K562 (cell line): ENCODE data around the gene LAMA1. TPM values are rescaled to one million over a fixed set of nuclear protein-coding genes. Genes with fewer than 3 reads are reported as not detected.

Experiments used
- ATAC-seq: fragments of 200-7000 bp; cut with Tn5 transposase; 3 replicates; pipeline ENCODE4 v1.9.1; 2020; ENCODE audit warnings: moderate library complexity
- BruUV-seq: library from RNA; stranded (reverse); fragments of 400-500 nt; replicated peaks from 2 replicates; lab custom pipeline; 2021; lab: Mats Ljungman, UMichigan
- CTCF ChIA-PET: fragments of 300-600 bp; formaldehyde crosslinking; extraction: SDS; loops from one replicate; lab custom pipeline; 2021; ENCODE audit warnings: low intra/inter-chr PET ratio; lab: Yijun Ruan, JAX
- POLR2A ChIA-PET: fragments of 300-600, 350-650 bp; sonication (Branson Sonifier 250); formaldehyde crosslinking; extraction: SDS; loops from one replicate; lab custom pipeline; 2021; ENCODE audit warnings: antibody characterized with exemption, inconsistent platforms; lab: Yijun Ruan, JAX
- DNase-seq, 4 experiments: peaks; one replicate each; pipeline versions ENCODE4 v3.0.0 to v3.0.0-alpha.2; 2011 to 2018; ENCODE audit warnings: low spot score in 3 of 4, mixed read lengths in 3 of 4; ENCODE audit errors: extremely low read depth in 1 of 4
- FAIRE-seq: peaks from 2 replicates; lab custom pipeline; 2011; peaks lifted over from hg19 to GRCh38; lab: Jason Lieb, UNC
- H2AFZ ChIP-seq: 2 replicates; pipeline ENCODE4 v1.6.0; 2011; ENCODE audit warnings: low read depth, low read length, control low read depth, inconsistent platforms
- H3K27ac ChIP-seq: fragments of 200-600 bp; 3 replicates; pipeline ENCODE4 v1.8.0; 2011; ENCODE audit warnings: low read depth, mild to moderate bottlenecking, control low read depth, inconsistent platforms, low read length, moderate library complexity, mixed read lengths; ENCODE audit errors: extremely low read depth
- H3K27me3 ChIP-seq, 2 experiments: fragments of 300-600 bp in 1 of 2; 2 replicates in 1 of 2; 3 replicates in 1 of 2; pipeline versions ENCODE4 v1.6.0 to v1.8.0; 2011; ENCODE audit warnings: inconsistent platforms in 2 of 2, low read length in 2 of 2, mild to moderate bottlenecking in 1 of 2, mixed read lengths in 1 of 2, moderate library complexity in 1 of 2; ENCODE audit not compliant: control insufficient read depth in 2 of 2, insufficient read depth in 2 of 2
- H3K36me3 ChIP-seq: fragments of 300-600 bp; 3 replicates; pipeline ENCODE4 v1.8.0; 2011; ENCODE audit warnings: mild to moderate bottlenecking, low read length, inconsistent platforms; ENCODE audit not compliant: control insufficient read depth, insufficient read depth
- H3K4me1 ChIP-seq, 2 experiments: fragments of 200-600 bp in 1 of 2; replicated peaks in 1 of 2; 2 replicates in 1 of 2; 3 replicates in 1 of 2; pipeline versions ENCODE4 v1.5.1 to v1.8.0; 2011; ENCODE audit warnings: inconsistent platforms in 2 of 2, low read length in 2 of 2, mild to moderate bottlenecking in 1 of 2, mixed read lengths in 1 of 2, moderate library complexity in 1 of 2; ENCODE audit not compliant: control insufficient read depth in 2 of 2, insufficient read depth in 2 of 2
- H3K4me2 ChIP-seq: 2 replicates; pipeline ENCODE4 v1.6.1; 2011; ENCODE audit warnings: low read length, control low read depth, inconsistent platforms, mixed read lengths; ENCODE audit not compliant: insufficient read depth
- H3K4me3 ChIP-seq: fragments of 200-600 bp; sonication (generic), shearing (Covaris generic); 2 replicates; pipeline ENCODE4 v1.5.1; 2016; ENCODE audit warnings: control low read depth, inconsistent platforms
- H3K79me2 ChIP-seq: fragments of 200-600 bp; 3 replicates; pipeline ENCODE4 v1.8.0; 2011; ENCODE audit warnings: low read length, inconsistent platforms; ENCODE audit not compliant: control insufficient read depth, insufficient read depth
- H3K9ac ChIP-seq, 2 experiments: 2 replicates each; pipeline versions ENCODE4 v1.6.0 to v1.6.1; 2011; ENCODE audit warnings: low read depth in 2 of 2, low read length in 2 of 2, control low read depth in 1 of 2, inconsistent platforms in 1 of 2, mild to moderate bottlenecking in 1 of 2, mixed read lengths in 1 of 2; ENCODE audit not compliant: insufficient read depth in 1 of 2
- H3K9me1 ChIP-seq: one replicate; pipeline ENCODE4 v1.6.0; 2011; ENCODE audit warnings: inconsistent platforms, mild to moderate bottlenecking, low read length, moderate library complexity; ENCODE audit not compliant: control insufficient read depth, insufficient read depth
- H3K9me3 ChIP-seq: replicated peaks from 2 replicates; pipeline ENCODE4 v1.5.1; 2011; ENCODE audit warnings: low read depth, low read length, inconsistent platforms; ENCODE audit not compliant: control insufficient read depth, insufficient read depth
- H4K20me1 ChIP-seq: replicated peaks from 2 replicates; pipeline ENCODE4 v1.6.1; 2011; ENCODE audit warnings: low read length, inconsistent platforms, mixed read lengths; ENCODE audit not compliant: control insufficient read depth, insufficient read depth
- CTCF ChIP-seq, 3 experiments: IDR thresholded peaks in 2 of 3; conservative IDR thresholded peaks in 1 of 3; 2 replicates each; pipeline ENCODE4 v1.5.1; 2011 to 2012; ENCODE audit warnings: low read length in 3 of 3, mild to moderate bottlenecking in 3 of 3, control low read depth in 2 of 3, improper control_type of control experiment in 1 of 3, inconsistent platforms in 1 of 3, low read depth in 1 of 3, mixed read lengths in 1 of 3, moderate library complexity in 1 of 3; ENCODE audit not compliant: insufficient read depth in 2 of 3
- RAD21 ChIP-seq, 2 experiments: fragments of 250-450 bp in 1 of 2; fragments of 450-650 bp in 1 of 2; sonication (Bioruptor Pico) in 1 of 2; formaldehyde crosslinking in 1 of 2; IDR thresholded peaks in 1 of 2; conservative IDR thresholded peaks in 1 of 2; 2 replicates each; pipeline versions ENCODE4 v1.4.0 to v1.8.0; 2020 to 2022; ENCODE audit warnings: mild to moderate bottlenecking in 2 of 2, moderate library complexity in 1 of 2
- WGBS: fragments of 100-300 bp; shearing (Covaris generic); methylation state at CpG from one replicate; pipeline ENCODE4 v1.1.6; 2016; ENCODE audit warnings: low coverage, mixed read lengths; ENCODE audit not compliant: insufficient coverage; ENCODE audit errors: missing lambda C conversion rate; 5-methylcytosine and 5-hydroxymethylcytosine counted together
- in situ Hi-C: fragments of 300-500 bp; cut with MboI; formaldehyde crosslinking; loops from 4 replicates; pipeline ENCODE4 v1.15.0; 2018; ENCODE audit warnings: inconsistent platforms, mixed read lengths
- intact Hi-C: fragments of 100-400 bp; cut with micrococcal nuclease; formaldehyde crosslinking; loops from 2 replicates; pipeline ENCODE4 v1.14.2; 2022
- polyA plus RNA-seq, 8 experiments: library from polyadenylated mRNA; depleted of rRNA in 4 of 8; stranded (reverse) in 5 of 8; unstranded in 3 of 8; fragments of >200 nt; fragmentation: Nextera tagmentation in 2 of 8; fragmentation: Illumina TruSeq in 1 of 8; extraction: Ambion mirVana in 2 of 8; extraction: Trizol in 1 of 8; gene quantifications; 2 replicates each; pipeline versions ENCODE4 v1.2.1 to v1.2.3, GENCODE V29; 2011 to 2014; ENCODE audit warnings: inconsistent platforms in 1 of 8, missing spikeins in 1 of 8
- total RNA-seq, 7 experiments: library from RNA; depleted of rRNA in 6 of 7; stranded (reverse); fragments of >200 nt in 6 of 7; fragmentation: Illumina TruSeq in 2 of 7; extraction: Trizol in 2 of 7; gene quantifications; 2 replicates each; pipeline versions ENCODE4 v1.2.1 to v1.2.3, GENCODE V29; 2011 to 2021; ENCODE audit warnings: low replicate concordance in 1 of 7
- TF ChIP-seq, protein P1 (sequence below): sonication (generic); formaldehyde crosslinking; IDR thresholded peaks from 2 replicates; pipeline ENCODE4 v1.8.0; 2022; ENCODE audit warnings: mild to moderate bottlenecking, missing genetic modification reagents

The LAMA1 gene
- total and polyA plus RNA-seq, 9 of the 15 experiments (the other 6 are each of a cell fraction or from before 2014, with no cell fraction given), result 0.04 TPM; not detected in 8

- no peak overlapping the region for H3K4me3 ChIP-seq
- H3K27ac ChIP-seq, result no peak overlapping the region
- TF ChIP-seq CTCF (IDR thresholded peaks at IDR 0.05 in 2 of 3, conservative IDR thresholded peaks at IDR 0.05 in 1 of 3; ENCODE audit: insufficient read depth in 2 of 3, low read depth in 1 of 3, low read length in 3 of 3), result peak; percentile 33 to 48 (median 39); a peak in 2 of 6 replicates
- TF ChIP-seq RAD21 (CRISPR knock-in tag; conservative IDR thresholded peaks at IDR 0.05 in 1 of 2, IDR thresholded peaks at IDR 0.05 in 1 of 2), result peak in 1 of 2 experiments; percentile 36; a peak in 2 of 4 replicates
- TF ChIP-seq, protein P1, sequence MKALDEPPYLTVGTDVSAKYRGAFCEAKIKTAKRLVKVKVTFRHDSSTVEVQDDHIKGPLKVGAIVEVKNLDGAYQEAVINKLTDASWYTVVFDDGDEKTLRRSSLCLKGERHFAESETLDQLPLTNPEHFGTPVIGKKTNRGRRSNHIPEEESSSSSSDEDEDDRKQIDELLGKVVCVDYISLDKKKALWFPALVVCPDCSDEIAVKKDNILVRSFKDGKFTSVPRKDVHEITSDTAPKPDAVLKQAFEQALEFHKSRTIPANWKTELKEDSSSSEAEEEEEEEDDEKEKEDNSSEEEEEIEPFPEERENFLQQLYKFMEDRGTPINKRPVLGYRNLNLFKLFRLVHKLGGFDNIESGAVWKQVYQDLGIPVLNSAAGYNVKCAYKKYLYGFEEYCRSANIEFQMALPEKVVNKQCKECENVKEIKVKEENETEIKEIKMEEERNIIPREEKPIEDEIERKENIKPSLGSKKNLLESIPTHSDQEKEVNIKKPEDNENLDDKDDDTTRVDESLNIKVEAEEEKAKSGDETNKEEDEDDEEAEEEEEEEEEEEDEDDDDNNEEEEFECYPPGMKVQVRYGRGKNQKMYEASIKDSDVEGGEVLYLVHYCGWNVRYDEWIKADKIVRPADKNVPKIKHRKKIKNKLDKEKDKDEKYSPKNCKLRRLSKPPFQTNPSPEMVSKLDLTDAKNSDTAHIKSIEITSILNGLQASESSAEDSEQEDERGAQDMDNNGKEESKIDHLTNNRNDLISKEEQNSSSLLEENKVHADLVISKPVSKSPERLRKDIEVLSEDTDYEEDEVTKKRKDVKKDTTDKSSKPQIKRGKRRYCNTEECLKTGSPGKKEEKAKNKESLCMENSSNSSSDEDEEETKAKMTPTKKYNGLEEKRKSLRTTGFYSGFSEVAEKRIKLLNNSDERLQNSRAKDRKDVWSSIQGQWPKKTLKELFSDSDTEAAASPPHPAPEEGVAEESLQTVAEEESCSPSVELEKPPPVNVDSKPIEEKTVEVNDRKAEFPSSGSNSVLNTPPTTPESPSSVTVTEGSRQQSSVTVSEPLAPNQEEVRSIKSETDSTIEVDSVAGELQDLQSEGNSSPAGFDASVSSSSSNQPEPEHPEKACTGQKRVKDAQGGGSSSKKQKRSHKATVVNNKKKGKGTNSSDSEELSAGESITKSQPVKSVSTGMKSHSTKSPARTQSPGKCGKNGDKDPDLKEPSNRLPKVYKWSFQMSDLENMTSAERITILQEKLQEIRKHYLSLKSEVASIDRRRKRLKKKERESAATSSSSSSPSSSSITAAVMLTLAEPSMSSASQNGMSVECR (CRISPR knock-in tag), result no peak
- H3K4me1 ChIP-seq, result no peaks in the 10 kb centered on the region
- 0% methylated on average over 8 of the region's 8 CpGs for WGBS
- H2AFZ ChIP-seq, result no peak overlapping the region
- no peaks in the 10 kb centered on the region for H3K79me2 ChIP-seq
- no peaks in the 10 kb centered on the region for H3K9me1 ChIP-seq
- H3K9me3 ChIP-seq, result no peaks in the 10 kb centered on the region
- ATAC-seq (peak; percentile 71), FAIRE-seq (peak; percentile 78), DNase-seq (peak in 1 of 4 experiments; percentile 23)
- H3K27me3 ChIP-seq, result peaks cover 0 to 5% of the 10 kb centered on the region in 2 experiments; a peak in 2 of 5 replicates
- ChIA-PET POLR2A (no interaction called here), CTCF (no interaction called here)
- H3K4me2 ChIP-seq, result no peak overlapping the region
- H3K9ac ChIP-seq, result no peak overlapping the region
- H4K20me1 ChIP-seq, result no peaks in the 10 kb centered on the region
- H3K36me3 ChIP-seq, result no peaks in the 10 kb centered on the region
- BruUV-seq, result no TSS peak
- intact Hi-C loops (no loop called here), in situ Hi-C loops (no loop called here)
These were observed 46.9 kb upstream of the LAMA1 start for GRCh38 chr18:7164323-7165004.
